GM12891 (cell line): ENCODE results near the gene NRXN3.

ENCODE experiments used
- POLR2A ChIP-seq: IDR thresholded peaks from 2 replicates; pipeline ENCODE4 v1.6.1; 2011; ENCODE audit warnings: low read depth, low read length, control low read depth
- POLR2AphosphoS5 ChIP-seq: IDR thresholded peaks from 2 replicates; pipeline ENCODE4 v1.6.1; 2011; ENCODE audit warnings: low read depth, low read length, control low read depth
- SPI1 ChIP-seq: IDR thresholded peaks from 2 replicates; pipeline ENCODE4 v1.6.1; 2011; ENCODE audit warnings: low read depth, low read length, control low read depth
- TAF1 ChIP-seq: IDR thresholded peaks from 2 replicates; pipeline ENCODE4 v1.6.1; 2011; ENCODE audit warnings: low read depth, low read length, control low read depth

DNA sequence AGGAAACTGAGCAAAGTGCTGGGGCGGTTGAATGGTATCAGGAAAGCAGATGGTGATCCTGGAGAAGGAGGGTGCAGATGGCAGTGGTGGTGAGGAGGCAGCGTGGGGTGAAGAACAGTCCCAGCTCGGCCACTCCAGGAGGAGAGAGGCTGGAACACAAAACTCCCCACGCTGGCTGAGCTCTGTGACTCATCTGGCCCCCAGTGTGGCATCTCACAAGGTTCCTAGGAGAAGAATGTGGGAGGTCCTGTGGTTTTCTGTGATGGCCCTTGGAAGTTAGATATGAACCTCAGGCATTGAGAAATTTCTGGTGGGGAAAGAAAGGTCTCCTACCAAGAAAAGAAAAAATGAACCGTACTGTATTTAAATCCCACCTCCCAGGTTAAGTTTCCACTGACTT lies 8.0 kb upstream of the NRXN3 start:
- TF ChIP-seq POLR2A (no peak), POLR2AphosphoS5 (no peak), TAF1 (no peak), SPI1 (no peak)
